22Rv1 (cell line): Measurements from ENCODE around the gene LIMS1.

Source experiments
- H3K27ac ChIP-seq: fragments of 450-650 bp; 2 replicates; pipeline ENCODE4 v1.5.1; 2017
- ZFX ChIP-seq: fragments of 450-650 bp; IDR thresholded peaks from 2 replicates; pipeline ENCODE4 v1.6.1; 2017; ENCODE audit warnings: antibody characterized with exemption, borderline replicate concordance
- TF ChIP-seq, protein P1 (sequence below): fragments of 450-650 bp; IDR thresholded peaks from 2 replicates; pipeline ENCODE4 v1.5.1; 2017; ENCODE audit warnings: mild to moderate bottlenecking

LIMS1 gene

DNA sequence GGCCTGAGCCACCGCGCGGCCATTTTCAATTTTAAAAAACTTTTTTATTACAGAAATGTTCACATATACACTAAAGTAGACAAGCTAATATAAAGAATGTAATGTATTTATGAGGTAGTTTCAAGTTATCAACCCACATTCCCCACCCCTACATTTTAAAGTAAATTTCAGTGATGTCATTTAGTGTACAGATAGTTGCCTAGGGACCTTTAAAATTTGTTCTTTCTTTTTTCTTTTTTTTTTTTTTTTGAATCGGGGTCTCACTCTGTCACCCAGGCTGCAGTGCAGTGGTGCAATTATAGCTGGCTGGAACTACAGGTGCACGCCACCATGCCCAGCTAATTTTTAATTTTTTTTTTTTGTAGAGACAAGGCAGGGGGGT lies 2.6 kb upstream of the LIMS1 start:
- TF ChIP-seq, protein P1, sequence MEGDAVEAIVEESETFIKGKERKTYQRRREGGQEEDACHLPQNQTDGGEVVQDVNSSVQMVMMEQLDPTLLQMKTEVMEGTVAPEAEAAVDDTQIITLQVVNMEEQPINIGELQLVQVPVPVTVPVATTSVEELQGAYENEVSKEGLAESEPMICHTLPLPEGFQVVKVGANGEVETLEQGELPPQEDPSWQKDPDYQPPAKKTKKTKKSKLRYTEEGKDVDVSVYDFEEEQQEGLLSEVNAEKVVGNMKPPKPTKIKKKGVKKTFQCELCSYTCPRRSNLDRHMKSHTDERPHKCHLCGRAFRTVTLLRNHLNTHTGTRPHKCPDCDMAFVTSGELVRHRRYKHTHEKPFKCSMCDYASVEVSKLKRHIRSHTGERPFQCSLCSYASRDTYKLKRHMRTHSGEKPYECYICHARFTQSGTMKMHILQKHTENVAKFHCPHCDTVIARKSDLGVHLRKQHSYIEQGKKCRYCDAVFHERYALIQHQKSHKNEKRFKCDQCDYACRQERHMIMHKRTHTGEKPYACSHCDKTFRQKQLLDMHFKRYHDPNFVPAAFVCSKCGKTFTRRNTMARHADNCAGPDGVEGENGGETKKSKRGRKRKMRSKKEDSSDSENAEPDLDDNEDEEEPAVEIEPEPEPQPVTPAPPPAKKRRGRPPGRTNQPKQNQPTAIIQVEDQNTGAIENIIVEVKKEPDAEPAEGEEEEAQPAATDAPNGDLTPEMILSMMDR, result no peak
- no peak for TF ChIP-seq ZFX
- H3K27ac ChIP-seq, result no peak overlapping the region

DNA sequence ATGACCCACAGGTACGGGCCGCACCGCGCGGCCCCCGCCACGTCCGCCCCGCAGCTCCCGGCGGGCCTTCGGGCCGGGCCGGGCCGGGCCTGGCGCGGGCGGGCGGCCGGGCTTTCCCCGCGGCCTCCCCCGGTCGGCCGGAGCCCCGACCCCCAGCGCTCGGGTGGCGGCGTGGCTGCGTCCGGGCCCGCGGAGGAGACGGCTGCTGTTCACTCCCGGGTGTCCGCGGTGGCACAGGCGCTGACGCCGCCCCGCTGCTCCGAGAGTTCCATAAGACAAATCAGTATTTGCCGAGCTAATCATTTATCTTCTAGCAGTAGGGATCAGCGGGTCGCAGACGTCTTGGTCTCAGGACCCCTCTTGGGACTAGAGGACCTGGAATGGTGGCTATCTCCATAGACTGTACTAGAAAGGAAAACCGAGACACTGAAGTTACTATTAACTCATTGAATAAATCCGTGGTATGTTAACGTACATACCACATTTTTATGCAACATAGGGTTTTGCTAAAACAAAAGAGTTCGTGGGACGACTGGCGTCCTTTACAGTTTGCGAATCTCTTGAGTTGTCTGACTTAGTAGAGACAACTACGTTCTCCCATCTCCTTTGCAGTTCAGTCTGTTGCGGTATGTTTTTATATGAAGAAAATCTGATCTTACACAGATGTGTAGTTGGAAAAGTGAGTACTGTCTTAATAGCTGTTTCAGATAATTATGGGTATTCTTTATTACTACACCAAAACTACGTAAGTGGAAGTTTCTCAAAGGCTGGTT lies 500 bp downstream of the LIMS1 start:
- TF ChIP-seq, protein P1, result 0 out of 2 replicates have a peak, but pooled peaks have one; percentile 7
- no peak for TF ChIP-seq ZFX
- peak overlapping the region; percentile 96 for H3K27ac ChIP-seq

DNA sequence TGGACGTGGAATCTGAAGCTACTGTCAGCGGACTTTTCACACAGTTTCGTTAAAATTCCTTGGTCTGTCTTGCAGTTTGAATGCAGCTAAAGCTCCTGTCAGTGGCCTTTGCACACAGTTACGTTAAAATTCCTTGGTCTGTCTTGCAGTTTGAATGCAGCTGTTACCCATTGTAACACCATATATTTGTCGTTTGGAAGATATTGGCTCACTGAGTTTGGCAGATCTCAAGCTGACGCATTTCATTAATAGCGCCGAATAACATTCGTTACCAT lies 1.0 kb downstream of the LIMS1 start:
- no peak overlapping the region for H3K27ac ChIP-seq
- TF ChIP-seq, protein P1, result no peak
- no peak for TF ChIP-seq ZFX

DNA sequence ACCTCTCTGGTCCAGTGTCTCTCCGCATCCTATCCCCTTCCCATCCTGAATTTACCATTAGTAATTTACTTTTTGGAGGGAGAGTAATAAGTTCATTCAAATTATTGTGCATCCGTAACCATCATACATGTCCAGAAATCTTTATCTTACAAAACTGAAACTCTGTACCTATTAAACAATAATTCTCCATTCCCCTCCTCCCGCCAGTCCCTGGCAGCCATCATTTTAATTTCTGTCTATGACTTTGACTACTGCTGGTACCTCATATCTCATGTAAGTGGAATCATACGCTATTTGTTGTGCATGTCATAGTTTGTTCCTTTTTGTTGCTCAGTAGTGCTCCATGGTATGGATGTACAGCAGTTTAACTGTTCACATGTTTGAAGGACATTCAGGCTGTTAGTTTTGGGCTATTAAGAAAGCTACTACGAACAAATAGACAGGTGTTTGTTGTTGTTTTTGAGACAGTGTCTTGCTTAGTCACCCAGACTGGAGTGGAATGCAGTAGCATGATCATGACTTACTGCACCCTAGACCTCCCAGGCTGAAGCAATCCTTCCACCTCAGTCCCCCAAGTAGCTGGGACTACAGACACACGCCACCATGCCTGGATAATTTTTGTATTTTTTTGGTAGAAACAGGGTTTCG lies 2.0 kb downstream of the LIMS1 start:
- TF ChIP-seq ZFX, result no peak
- no peak overlapping the region for H3K27ac ChIP-seq

DNA sequence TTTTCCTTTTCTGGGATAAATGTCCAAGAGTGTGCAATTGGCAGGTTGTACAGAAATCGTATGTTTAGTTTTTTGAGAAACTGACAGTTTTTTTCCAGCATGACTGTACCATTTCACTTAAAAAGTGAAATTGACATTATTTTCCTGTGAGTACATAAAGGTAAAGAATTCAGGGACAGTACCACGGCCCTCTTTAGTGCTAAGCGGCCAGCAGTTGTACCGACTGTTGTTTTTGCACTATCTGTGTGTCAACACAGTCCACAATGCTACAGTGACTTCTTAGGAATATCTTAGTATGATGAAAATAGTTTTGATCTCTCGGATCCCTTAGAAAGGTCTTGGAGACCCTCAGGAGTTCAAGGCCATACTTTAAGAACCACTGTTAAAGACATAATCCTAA lies 2.6 kb downstream of the LIMS1 start:
- TF ChIP-seq ZFX, result no peak
- TF ChIP-seq, protein P1, result no peak
- H3K27ac ChIP-seq, result no peak overlapping the region

DNA sequence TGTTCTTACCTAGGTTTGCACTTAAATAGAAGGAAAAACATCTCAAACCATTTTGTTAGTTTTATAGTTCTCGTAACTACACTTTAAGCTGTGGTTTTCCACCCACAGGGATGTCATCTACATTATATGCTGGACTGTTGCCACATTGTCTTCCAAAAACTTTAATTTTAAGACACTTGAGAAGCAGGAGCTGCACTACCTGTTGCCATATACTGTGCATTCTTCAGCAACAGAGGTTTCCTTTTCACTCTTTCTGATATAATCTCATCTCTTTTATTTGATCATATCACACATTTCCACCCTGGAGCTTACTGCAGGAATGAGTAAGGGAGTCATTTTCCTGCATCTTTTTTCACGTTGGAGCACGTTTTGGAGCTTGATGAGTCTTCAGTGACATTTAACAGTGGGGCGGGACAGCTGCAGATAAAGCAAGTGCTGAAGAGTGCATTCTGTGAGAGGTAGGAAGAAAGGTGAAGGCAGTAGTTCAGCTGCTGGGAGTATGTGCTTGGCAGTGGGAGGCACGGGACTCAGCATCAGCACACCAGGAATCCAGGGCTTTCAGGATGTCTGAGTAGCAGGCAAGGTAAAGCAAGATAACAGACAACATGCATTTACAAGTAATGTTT lies 3.8 kb downstream of the LIMS1 start:
- TF ChIP-seq, protein P1, result no peak
- no peak for TF ChIP-seq ZFX
- no peak overlapping the region for H3K27ac ChIP-seq

DNA sequence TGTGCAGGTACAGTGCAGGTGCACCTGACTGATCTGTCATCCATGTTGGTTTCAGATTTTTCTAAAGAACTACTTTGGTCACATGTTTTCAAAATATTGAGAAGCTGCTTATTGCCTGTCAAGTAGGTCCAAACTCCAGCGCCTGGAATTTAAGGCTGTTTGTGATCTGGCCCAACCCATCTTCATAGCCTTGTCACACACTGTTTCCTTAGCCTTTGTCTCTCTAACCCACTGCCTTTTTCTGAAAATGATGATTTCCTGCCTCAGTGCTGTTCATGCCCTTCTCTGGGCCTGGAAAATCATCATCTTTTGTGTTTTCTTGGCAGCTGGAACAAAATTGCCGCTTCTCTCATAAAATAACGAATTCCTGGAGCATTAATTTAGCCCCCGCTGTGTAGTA lies 7.2 kb downstream of the LIMS1 start:
- TF ChIP-seq ZFX, result no peak
- TF ChIP-seq, protein P1, result no peak
- no peak overlapping the region for H3K27ac ChIP-seq
